IMR-90 (cell line): Measurements from ENCODE around the gene DNAJB8. TPM values are rescaled to one million over a fixed set of nuclear protein-coding genes. Genes with fewer than 3 reads are reported as not detected.

Experiments
- ATAC-seq: fragments of 200-7000 bp; cut with Tn5 transposase; 2 replicates; pipeline ENCODE4 v1.9.1; 2020; ENCODE audit warnings: low read depth, mild to moderate bottlenecking, moderate library complexity
- BruUV-seq: library from RNA; stranded (reverse); fragments of 400-500 nt; replicated peaks from 2 replicates; lab custom pipeline; 2021; lab: Mats Ljungman, UMichigan
- CTCF ChIA-PET: fragments of 300-600 bp; formaldehyde crosslinking; extraction: SDS; loops from one replicate; lab custom pipeline; 2021; ENCODE audit warnings: antibody characterized with exemption; lab: Yijun Ruan, JAX
- POLR2A ChIA-PET: fragments of 300-600 bp; sonication (Branson Sonifier 250); formaldehyde crosslinking; loops from one replicate; lab custom pipeline; 2022; ENCODE audit warnings: antibody characterized with exemption; ENCODE audit not compliant: unreplicated experiment; lab: Charles Lee
- DNase-seq: peaks from one replicate; pipeline ENCODE4 v3.0.0; 2013
- H2AFZ ChIP-seq: replicated peaks from 2 replicates; pipeline ENCODE3; 2013; ENCODE audit warnings: low read length, mild to moderate bottlenecking; ENCODE audit not compliant: poor library complexity
- H2AK5ac ChIP-seq: 2 replicates; pipeline ENCODE4 v1.6.1; 2013; ENCODE audit warnings: low read depth, low read length, inconsistent platforms
- H2AK9ac ChIP-seq: replicated peaks from 2 replicates; pipeline ENCODE3; 2013; ENCODE audit warnings: mild to moderate bottlenecking, low read depth, low read length, moderate library complexity; ENCODE audit not compliant: poor library complexity
- H2BK120ac ChIP-seq: 2 replicates; pipeline ENCODE4 v1.6.1; 2013; ENCODE audit warnings: low read depth, low read length, inconsistent platforms
- H2BK15ac ChIP-seq: 3 replicates; pipeline ENCODE4 v1.6.1; 2013; ENCODE audit warnings: low read depth, low read length, inconsistent platforms
- H2BK20ac ChIP-seq: 2 replicates; pipeline ENCODE4 v1.6.1; 2013; ENCODE audit warnings: low read depth, mild to moderate bottlenecking, inconsistent platforms, low read length, moderate library complexity
- H2BK5ac ChIP-seq: 2 replicates; pipeline ENCODE4 v1.6.1; 2013; ENCODE audit warnings: mild to moderate bottlenecking, low read depth, low read length, inconsistent platforms; ENCODE audit not compliant: poor library complexity, severe bottlenecking
- H3K14ac ChIP-seq: replicated peaks from 2 replicates; pipeline ENCODE4 v1.6.1; 2013; ENCODE audit warnings: low read depth, low read length, inconsistent platforms
- H3K18ac ChIP-seq: 2 replicates; pipeline ENCODE4 v1.6.1; 2013; ENCODE audit warnings: low read depth, low read length, control low read depth
- H3K23ac ChIP-seq: 2 replicates; pipeline ENCODE4 v1.6.1; 2013; ENCODE audit warnings: low read depth, low read length, inconsistent platforms
- H3K27ac ChIP-seq: 2 replicates; pipeline ENCODE4 v1.5.1; 2013; ENCODE audit warnings: mild to moderate bottlenecking, control low read depth, low read length; ENCODE audit not compliant: insufficient read depth
- H3K27me3 ChIP-seq: 2 replicates; pipeline ENCODE4 v1.6.1; 2013; ENCODE audit warnings: low read length; ENCODE audit not compliant: control insufficient read depth, insufficient read depth
- H3K36me3 ChIP-seq: 2 replicates; pipeline ENCODE4 v1.6.1; 2013; ENCODE audit warnings: low read length, mixed read lengths; ENCODE audit not compliant: control insufficient read depth, insufficient read depth
- H3K4ac ChIP-seq: 2 replicates; pipeline ENCODE4 v1.6.1; 2013; ENCODE audit warnings: low read depth, low read length, inconsistent platforms
- H3K4me1 ChIP-seq: 2 replicates; pipeline ENCODE4 v1.6.1; 2013; ENCODE audit warnings: low read length, mixed read lengths; ENCODE audit not compliant: control insufficient read depth, insufficient read depth
- H3K4me2 ChIP-seq: 2 replicates; pipeline ENCODE4 v1.6.1; 2013; ENCODE audit warnings: low read depth, mild to moderate bottlenecking, control low read depth, low read length, moderate library complexity
- H3K4me3 ChIP-seq: 2 replicates; pipeline ENCODE4 v1.5.1; 2013; ENCODE audit warnings: low read depth, mild to moderate bottlenecking, control low read depth, low read length, moderate library complexity; ENCODE audit not compliant: insufficient read depth
- H3K56ac ChIP-seq: 2 replicates; pipeline ENCODE4 v1.6.1; 2013; ENCODE audit warnings: low read length, inconsistent platforms; ENCODE audit not compliant: insufficient read depth; ENCODE audit errors: extremely low read depth
- H3K79me1 ChIP-seq, 2 experiments: 2 replicates each; pipeline ENCODE4 v1.6.1; 2013; ENCODE audit warnings: low read length in 2 of 2, inconsistent platforms in 1 of 2, low read depth in 1 of 2
- H3K9ac ChIP-seq: 2 replicates; pipeline ENCODE4 v1.6.1; 2013; ENCODE audit warnings: low read depth, low read length, control low read depth
- H3K9me1 ChIP-seq: 2 replicates; pipeline ENCODE4 v1.6.1; 2013; ENCODE audit warnings: low read length, inconsistent platforms; ENCODE audit not compliant: insufficient read depth
- H3K9me3 ChIP-seq: 2 replicates; pipeline ENCODE4 v1.6.1; 2013; ENCODE audit warnings: low read length; ENCODE audit not compliant: control insufficient read depth, insufficient read depth
- H4K20me1 ChIP-seq: 2 replicates; pipeline ENCODE4 v1.6.1; 2013; ENCODE audit warnings: low read length, inconsistent platforms; ENCODE audit not compliant: insufficient read depth
- H4K5ac ChIP-seq: 2 replicates; pipeline ENCODE4 v1.6.1; 2013; ENCODE audit warnings: mild to moderate bottlenecking, low read depth, low read length, control low read depth
- H4K8ac ChIP-seq, 2 experiments: 2 replicates each; pipeline ENCODE4 v1.6.1; 2013; ENCODE audit warnings: low read depth in 2 of 2, low read length in 2 of 2, control low read depth in 1 of 2, inconsistent platforms in 1 of 2
- H4K91ac ChIP-seq: 2 replicates; pipeline ENCODE4 v1.6.1; 2013; ENCODE audit warnings: low read depth, low read length, inconsistent platforms; ENCODE audit not compliant: insufficient read depth
- BHLHE40 ChIP-seq: fragments of 150-350 bp; IDR thresholded peaks from 2 replicates; pipeline ENCODE4 v1.6.1; 2016; ENCODE audit warnings: mild to moderate bottlenecking, low read depth, low read length
- CEBPB ChIP-seq: IDR thresholded peaks from 2 replicates; pipeline ENCODE4 v1.6.1; 2012; ENCODE audit warnings: low read depth, low read length, improper control_type of control experiment
- CHD1 ChIP-seq: IDR thresholded peaks from 2 replicates; pipeline ENCODE4 v1.6.1; 2012; ENCODE audit warnings: low read depth, low read length, improper control_type of control experiment
- FOS ChIP-seq: fragments of 150-350 bp; IDR thresholded peaks from 2 replicates; pipeline ENCODE4 v1.6.1; 2016; ENCODE audit warnings: low read depth, low read length
- MAFK ChIP-seq: IDR thresholded peaks from 2 replicates; pipeline ENCODE4 v1.6.1; 2012; ENCODE audit warnings: low read depth, low read length, improper control_type of control experiment
- MAZ ChIP-seq: IDR thresholded peaks from 2 replicates; pipeline ENCODE4 v1.6.1; 2012; ENCODE audit warnings: low read depth, mild to moderate bottlenecking, low read length, improper control_type of control experiment, moderate library complexity, borderline replicate concordance
- MXI1 ChIP-seq: IDR thresholded peaks from 2 replicates; pipeline ENCODE4 v1.6.1; 2012; ENCODE audit warnings: low read depth, mild to moderate bottlenecking, low read length, moderate library complexity, borderline replicate concordance
- NFE2L2 ChIP-seq: fragments of 150-350 bp; IDR thresholded peaks from 2 replicates; pipeline ENCODE4 v1.6.1; 2016; ENCODE audit warnings: low read depth, mild to moderate bottlenecking, low read length
- POLR2A ChIP-seq: IDR thresholded peaks from 2 replicates; pipeline ENCODE4 v1.6.1; 2012; ENCODE audit warnings: mild to moderate bottlenecking, low read depth, low read length
- RAD21 ChIP-seq: IDR thresholded peaks from 2 replicates; pipeline ENCODE4 v1.6.1; 2012; ENCODE audit warnings: low read length, improper control_type of control experiment
- RCOR1 ChIP-seq: IDR thresholded peaks from 2 replicates; pipeline ENCODE4 v1.6.1; 2012; ENCODE audit warnings: mild to moderate bottlenecking, low read length, improper control_type of control experiment; ENCODE audit not compliant: insufficient replicate concordance
- RFX5 ChIP-seq: IDR thresholded peaks from 2 replicates; pipeline ENCODE4 v1.8.0; 2012; ENCODE audit warnings: low read depth, mild to moderate bottlenecking, low read length, moderate library complexity
- SMC3 ChIP-seq: fragments of 150-350 bp; IDR thresholded peaks from 2 replicates; pipeline ENCODE4 v1.6.1; 2016; ENCODE audit warnings: low read depth, mild to moderate bottlenecking, antibody characterized with exemption, low read length, moderate library complexity
- WGBS, 2 experiments: methylation state at CpG; one replicate each; pipeline versions ENCODE4 v1.1.5 to v1.1.7; 2013; ENCODE audit warnings: missing lambda C conversion rate in 2 of 2; ENCODE audit not compliant: insufficient read length in 1 of 2; ENCODE audit errors: extremely low coverage in 2 of 2; 5-methylcytosine and 5-hydroxymethylcytosine counted together
- dilution Hi-C: fragments of 300-500 bp; cut with HindIII; formaldehyde crosslinking; loops from one replicate; pipeline ENCODE4 v1.14.3; 2018; ENCODE audit warnings: low sequenced_read_pairs; ENCODE audit not compliant: unreplicated experiment
- in situ Hi-C: fragments of 300-500 bp; cut with MboI; formaldehyde crosslinking; loops from 3 replicates; pipeline ENCODE4 v1.14.3; 2019; ENCODE audit warnings: low sequenced_read_pairs, inconsistent platforms, mixed read lengths
- intact Hi-C: fragments of 100-400 bp; cut with micrococcal nuclease; formaldehyde crosslinking; loops from 2 replicates; pipeline ENCODE4 v1.10.0; 2022
- polyA plus RNA-seq, 3 experiments: library from polyadenylated mRNA; depleted of rRNA; stranded (reverse); fragments of >200 nt; gene quantifications; 2 replicates each; pipeline ENCODE4 v1.2.3, GENCODE V29; 2012; ENCODE audit warnings: low replicate concordance in 1 of 3
- total RNA-seq: library from RNA; depleted of rRNA; stranded (reverse); fragments of >200 nt; gene quantifications from 2 replicates; pipeline ENCODE4 v1.2.3, GENCODE V29; 2012
- TF ChIP-seq, protein P1 (sequence below): conservative IDR thresholded peaks from 2 replicates; pipeline ENCODE4 v1.5.1; 2012; ENCODE audit warnings: mild to moderate bottlenecking, low read depth, low read length, improper control_type of control experiment
- TF ChIP-seq, protein P2 (sequence below): fragments of 150-350 bp; IDR thresholded peaks from 2 replicates; pipeline ENCODE4 v1.6.1; 2017; ENCODE audit warnings: mild to moderate bottlenecking, antibody characterized with exemption, low read length, low read depth
- TF ChIP-seq, protein P3 (sequence below): fragments of 150-350 bp; IDR thresholded peaks from 2 replicates; pipeline ENCODE4 v1.6.1; 2016; ENCODE audit warnings: low read depth, mild to moderate bottlenecking, low read length, moderate library complexity, borderline replicate concordance

The DNAJB8 gene
- total and polyA plus RNA-seq, 2 of the 4 experiments (the other 2 are of a cell fraction): not detected

DNA sequence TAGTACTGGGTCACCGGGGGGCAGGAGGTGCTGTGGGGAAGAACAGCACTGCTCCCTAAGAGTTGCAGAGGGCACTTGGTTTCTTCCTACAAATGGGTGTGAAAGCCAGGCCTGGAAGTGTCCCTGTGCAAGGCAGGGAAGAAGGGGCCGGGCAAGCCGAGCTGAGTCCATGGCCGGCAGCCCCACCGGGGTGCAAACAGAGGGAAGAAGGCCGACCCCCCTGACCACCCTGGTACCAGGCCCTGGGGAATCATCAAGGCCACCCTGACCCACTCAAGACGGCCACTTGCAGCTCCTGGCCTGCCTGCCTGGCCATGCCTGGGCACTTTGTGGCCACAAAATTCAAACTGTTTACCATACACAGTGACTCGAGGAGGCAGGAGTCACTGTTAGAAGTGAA, 8.7 kb upstream of the DNAJB8 start:
- 52% methylated on average over 4 of the region's 8 CpGs; no CpG with 5 or more reads in 1 of the 2 experiments for WGBS, 2 experiments
- H4K20me1 ChIP-seq: no peaks in the 10 kb centered on the region
- no peak overlapping the region for H3K4me2 ChIP-seq
- no peak overlapping the region for H4K8ac ChIP-seq
- H3K36me3 ChIP-seq: peaks cover 6% of the 10 kb centered on the region
- no peak overlapping the region for H2AK5ac ChIP-seq
- no peak overlapping the region for H3K56ac ChIP-seq
- intact Hi-C loops: no loop called here
- no peak overlapping the region for H3K4me3 ChIP-seq
- no peak overlapping the region for H3K23ac ChIP-seq
- H3K9ac ChIP-seq: no peak overlapping the region
- H2AK9ac ChIP-seq: no peak overlapping the region
- ChIA-PET CTCF (no interaction called here), POLR2A (no interaction called here)
- peaks cover 54% of the 10 kb centered on the region for H3K27me3 ChIP-seq
- BruUV-seq: no TSS peak
- ATAC-seq: no peak
- dilution Hi-C loops: no loop called here
- no peak overlapping the region for H3K4ac ChIP-seq
- H3K4me1 ChIP-seq: no peaks in the 10 kb centered on the region
- H3K27ac ChIP-seq: no peak overlapping the region
- in situ Hi-C loops: no loop called here
- H3K9me3 ChIP-seq: peaks cover 8% of the 10 kb centered on the region
- H3K79me1 ChIP-seq: no peaks in the 10 kb centered on the region
- H2BK5ac ChIP-seq: no peak overlapping the region
- no peak overlapping the region for H3K14ac ChIP-seq
- peaks cover 4% of the 10 kb centered on the region; the same call in 1 of the 2 replicates for H3K9me1 ChIP-seq
- TF ChIP-seq RAD21 (no peak), SMC3 (no peak), RCOR1 (no peak), MAZ (no peak), CEBPB (no peak), MAFK (no peak), MXI1 (no peak), CHD1 (no peak), FOS (no peak), NFE2L2 (no peak), BHLHE40 (no peak), POLR2A (no peak), RFX5 (no peak)
- TF ChIP-seq, protein P1, sequence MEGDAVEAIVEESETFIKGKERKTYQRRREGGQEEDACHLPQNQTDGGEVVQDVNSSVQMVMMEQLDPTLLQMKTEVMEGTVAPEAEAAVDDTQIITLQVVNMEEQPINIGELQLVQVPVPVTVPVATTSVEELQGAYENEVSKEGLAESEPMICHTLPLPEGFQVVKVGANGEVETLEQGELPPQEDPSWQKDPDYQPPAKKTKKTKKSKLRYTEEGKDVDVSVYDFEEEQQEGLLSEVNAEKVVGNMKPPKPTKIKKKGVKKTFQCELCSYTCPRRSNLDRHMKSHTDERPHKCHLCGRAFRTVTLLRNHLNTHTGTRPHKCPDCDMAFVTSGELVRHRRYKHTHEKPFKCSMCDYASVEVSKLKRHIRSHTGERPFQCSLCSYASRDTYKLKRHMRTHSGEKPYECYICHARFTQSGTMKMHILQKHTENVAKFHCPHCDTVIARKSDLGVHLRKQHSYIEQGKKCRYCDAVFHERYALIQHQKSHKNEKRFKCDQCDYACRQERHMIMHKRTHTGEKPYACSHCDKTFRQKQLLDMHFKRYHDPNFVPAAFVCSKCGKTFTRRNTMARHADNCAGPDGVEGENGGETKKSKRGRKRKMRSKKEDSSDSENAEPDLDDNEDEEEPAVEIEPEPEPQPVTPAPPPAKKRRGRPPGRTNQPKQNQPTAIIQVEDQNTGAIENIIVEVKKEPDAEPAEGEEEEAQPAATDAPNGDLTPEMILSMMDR: no peak
- TF ChIP-seq, protein P2, sequence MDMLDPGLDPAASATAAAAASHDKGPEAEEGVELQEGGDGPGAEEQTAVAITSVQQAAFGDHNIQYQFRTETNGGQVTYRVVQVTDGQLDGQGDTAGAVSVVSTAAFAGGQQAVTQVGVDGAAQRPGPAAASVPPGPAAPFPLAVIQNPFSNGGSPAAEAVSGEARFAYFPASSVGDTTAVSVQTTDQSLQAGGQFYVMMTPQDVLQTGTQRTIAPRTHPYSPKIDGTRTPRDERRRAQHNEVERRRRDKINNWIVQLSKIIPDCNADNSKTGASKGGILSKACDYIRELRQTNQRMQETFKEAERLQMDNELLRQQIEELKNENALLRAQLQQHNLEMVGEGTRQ: no peak
- TF ChIP-seq, protein P3, sequence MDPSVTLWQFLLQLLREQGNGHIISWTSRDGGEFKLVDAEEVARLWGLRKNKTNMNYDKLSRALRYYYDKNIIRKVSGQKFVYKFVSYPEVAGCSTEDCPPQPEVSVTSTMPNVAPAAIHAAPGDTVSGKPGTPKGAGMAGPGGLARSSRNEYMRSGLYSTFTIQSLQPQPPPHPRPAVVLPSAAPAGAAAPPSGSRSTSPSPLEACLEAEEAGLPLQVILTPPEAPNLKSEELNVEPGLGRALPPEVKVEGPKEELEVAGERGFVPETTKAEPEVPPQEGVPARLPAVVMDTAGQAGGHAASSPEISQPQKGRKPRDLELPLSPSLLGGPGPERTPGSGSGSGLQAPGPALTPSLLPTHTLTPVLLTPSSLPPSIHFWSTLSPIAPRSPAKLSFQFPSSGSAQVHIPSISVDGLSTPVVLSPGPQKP: no peak
- H2AFZ ChIP-seq: no peak overlapping the region
- no peak overlapping the region for H2BK120ac ChIP-seq
- H3K18ac ChIP-seq: no peak overlapping the region
- H4K91ac ChIP-seq: no peak overlapping the region
- no peak overlapping the region for H4K5ac ChIP-seq
- DNase-seq: no peak
- H2BK20ac ChIP-seq: no peak overlapping the region
- no peak overlapping the region for H2BK15ac ChIP-seq
